Naive thymus-derived CD4-positive, alpha-beta T cell (primary cell): ENCODE results near the gene TNRC6B. TPM values are rescaled to one million over a fixed set of nuclear protein-coding genes. Genes with fewer than 3 reads are reported as not detected.

ENCODE experiments used
- ATAC-seq: fragments of 150-1000 bp; cut with Tn5 transposase; 2 replicates; pipeline ENCODE4 v1.10.0; 2021; ENCODE audit warnings: mild to moderate bottlenecking, moderate library complexity
- CTCF ChIA-PET: fragments of 350-600 bp; sonication (Branson Sonifier 250); formaldehyde crosslinking; loops from one replicate; lab custom pipeline; 2021; ENCODE audit warnings: antibody characterized with exemption; lab: Charles Lee
- POLR2A ChIA-PET: fragments of 350-600 bp; sonication (Branson Sonifier 250); formaldehyde crosslinking; loops from one replicate; lab custom pipeline; 2021; ENCODE audit warnings: antibody characterized with exemption, inconsistent platforms; lab: Charles Lee
- DNase-seq, 9 donors: peaks; one replicate each; pipeline versions ENCODE4 v3.0.0 to v3.0.0-alpha.2; 2020 to 2022; ENCODE audit warnings: mixed read lengths in 1 of 9
- H3K27ac ChIP-seq: one replicate; pipeline ENCODE4 v1.7.0; 2013; ENCODE audit warnings: mild to moderate bottlenecking, low read depth, low read length, moderate library complexity
- H3K27me3 ChIP-seq, 2 donors: one replicate each; pipeline ENCODE4 v1.7.0; 2013; ENCODE audit warnings: low read length in 2 of 2, mild to moderate bottlenecking in 2 of 2, moderate library complexity in 2 of 2; ENCODE audit not compliant: control insufficient read depth in 2 of 2, insufficient read depth in 2 of 2
- H3K36me3 ChIP-seq, 3 experiments: 1 replicate in 2 of 3; 2 replicates in 1 of 3; pipeline ENCODE4 v1.7.0; 2013; ENCODE audit warnings: low read length in 3 of 3, mild to moderate bottlenecking in 3 of 3, moderate library complexity in 1 of 3; ENCODE audit not compliant: insufficient read depth in 3 of 3, control insufficient read depth in 2 of 3
- H3K4me1 ChIP-seq, 2 donors: one replicate each; pipeline ENCODE4 v1.7.0; 2013; ENCODE audit warnings: low read length in 2 of 2, mild to moderate bottlenecking in 2 of 2, moderate library complexity in 1 of 2; ENCODE audit not compliant: control insufficient read depth in 2 of 2, insufficient read depth in 2 of 2
- H3K4me3 ChIP-seq: 2 replicates; pipeline ENCODE4 v1.7.0; 2013; ENCODE audit warnings: mild to moderate bottlenecking, low read length
- H3K9me3 ChIP-seq, 3 experiments: 1 replicate in 2 of 3; 2 replicates in 1 of 3; pipeline ENCODE4 v1.7.0; 2013; ENCODE audit warnings: low read length in 3 of 3; ENCODE audit not compliant: control insufficient read depth in 2 of 3
- H3K27ac Mint-ChIP-seq, 9 donors: one replicate each; pipeline ENCODE4 v1.8.0; 2020 to 2022; ENCODE audit warnings: mixed read lengths in 9 of 9, mild to moderate bottlenecking in 8 of 9, moderate library complexity in 5 of 9, inconsistent platforms in 2 of 9
- H3K27me3 Mint-ChIP-seq, 5 donors: one replicate each; pipeline ENCODE4 v1.8.0; 2021 to 2022; ENCODE audit warnings: mixed read lengths in 5 of 5, mild to moderate bottlenecking in 1 of 5
- H3K36me3 Mint-ChIP-seq, 5 donors: one replicate each; pipeline ENCODE4 v1.8.0; 2020 to 2022; ENCODE audit warnings: mixed read lengths in 5 of 5, mild to moderate bottlenecking in 3 of 5, inconsistent platforms in 1 of 5
- H3K4me1 Mint-ChIP-seq, 7 donors: one replicate each; pipeline ENCODE4 v1.8.0; 2020 to 2022; ENCODE audit warnings: mixed read lengths in 7 of 7, mild to moderate bottlenecking in 3 of 7, inconsistent platforms in 1 of 7
- H3K4me3 Mint-ChIP-seq, 10 donors: one replicate each; pipeline ENCODE4 v1.8.0; 2020 to 2022; ENCODE audit warnings: mild to moderate bottlenecking in 10 of 10, mixed read lengths in 10 of 10, moderate library complexity in 6 of 10, inconsistent platforms in 2 of 10
- H3K9me3 Mint-ChIP-seq, 11 donors: one replicate each; pipeline ENCODE4 v1.8.0; 2020 to 2022; ENCODE audit warnings: mixed read lengths in 11 of 11, mild to moderate bottlenecking in 4 of 11, inconsistent platforms in 1 of 11, moderate library complexity in 1 of 11
- intact Hi-C, 2 donors: fragments of 100-400 bp; cut with micrococcal nuclease; formaldehyde crosslinking; loops; one replicate each; pipeline ENCODE4 v1.15.1; 2023
- polyA plus RNA-seq, 2 donors: library from polyadenylated mRNA; unstranded; fragments of 300-500 nt; fragmentation: Illumina TruSeq; gene quantifications; one replicate each; pipeline ENCODE4 v1.2.3, GENCODE V29; 2021
- total RNA-seq, 6 experiments: library from RNA in 5 of 6; stranded (reverse) in 5 of 6; gene quantifications; 1 replicate in 5 of 6; 2 replicates in 1 of 6; pipeline ENCODE4 v1.2.3 and lab custom pipeline; 2021 to 2026

TNRC6B gene
- total and polyA plus RNA-seq, 7 experiments from 2014 or later = 67.4 to 165 (median 136) TPM

GRCh38 chr22:40263191-40263590 is 85.5 kb downstream of the TNRC6B start:
- Mint-ChIP-seq H3K4me3 (peak overlapping the region in 5 of 10 donors; percentile 5 to 58 (median 43)), H3K27me3 (no peaks in the 10 kb centered on the region), H3K4me1 (peaks cover 36 to 81% (median 67%) of the 10 kb centered on the region in 7 donors), H3K36me3 (peaks cover 21 to 68% (median 54%) of the 10 kb centered on the region in 5 donors), H3K9me3 (peaks cover 0 to 6% (median 0%) of the 10 kb centered on the region in 11 donors), H3K27ac (peak overlapping the region in 8 of 9 donors; percentile 18 to 77 (median 56))
- intact Hi-C loops = no loop called here
- Histone ChIP-seq H3K27ac (no peak overlapping the region), H3K36me3 (peaks cover 13 to 64% (median 19%) of the 10 kb centered on the region in 3 experiments), H3K4me1 (peaks cover 24 to 37% of the 10 kb centered on the region in 2 donors), H3K4me3 (no peak overlapping the region), H3K27me3 (no peaks in the 10 kb centered on the region), H3K9me3 (no peaks in the 10 kb centered on the region)
- DNase-seq (no peak), ATAC-seq (no peak)
- ChIA-PET CTCF (no interaction called here), POLR2A (interaction anchor here (0.6 to 1.6 kb wide), 5 partner anchors 9 to 1044 kb away, joined by 3 to 6 read pairs (median 5); partner anchors contain the start of gene ZC3H7B)

- ATAC-seq = peak; percentile 38
- no peaks in the 10 kb centered on the region for H3K27me3 Mint-ChIP-seq
- DNase-seq = no peak
- Histone ChIP-seq H3K4me3 (no peak overlapping the region), H3K9me3 (no peaks in the 10 kb centered on the region), H3K27ac (peak overlapping the region; percentile 18), H3K36me3 (peaks cover 16 to 71% (median 19%) of the 10 kb centered on the region in 3 experiments), H3K4me1 (peaks cover 15 to 26% of the 10 kb centered on the region in 2 donors), H3K27me3 (no peaks in the 10 kb centered on the region)
- ChIA-PET CTCF (no interaction called here), POLR2A (interaction anchor here (2.2 kb wide), 1 partner anchor 17 kb away, joined by 8 read pairs; no protein-coding TSS in a partner anchor)
- peaks cover 28 to 65% (median 50%) of the 10 kb centered on the region in 7 donors for H3K4me1 Mint-ChIP-seq
- H3K36me3 Mint-ChIP-seq = peaks cover 21 to 59% (median 46%) of the 10 kb centered on the region in 5 donors
- H3K27ac Mint-ChIP-seq = peak overlapping the region; percentile 40 to 86 (median 56)
- H3K4me3 Mint-ChIP-seq = peak overlapping the region; percentile 5 to 51 (median 26)
- H3K9me3 Mint-ChIP-seq = peaks cover 0 to 6% (median 0%) of the 10 kb centered on the region in 11 donors
- intact Hi-C loops = no loop called here
Measured at GRCh38 chr22:40265783-40266182, 88.1 kb downstream of the TNRC6B start.

GRCh38 chr22:40270031-40270430 is 92.3 kb downstream of the TNRC6B start:
- DNase-seq = no peak
- intact Hi-C loops = no loop called here
- Histone ChIP-seq H3K4me3 (no peak overlapping the region), H3K4me1 (peaks cover 6 to 21% of the 10 kb centered on the region in 2 donors), H3K36me3 (peaks cover 12 to 63% (median 15%) of the 10 kb centered on the region in 3 experiments), H3K27me3 (no peaks in the 10 kb centered on the region), H3K27ac (no peak overlapping the region), H3K9me3 (no peaks in the 10 kb centered on the region)
- H3K4me3 Mint-ChIP-seq = no peak overlapping the region
- H3K27me3 Mint-ChIP-seq = no peaks in the 10 kb centered on the region
- ChIA-PET POLR2A (interaction anchor here (1.5 kb wide), 1 partner anchor 15 kb away, joined by 3 read pairs; no protein-coding TSS in a partner anchor), CTCF (interaction anchor here (0.5 to 0.7 kb wide), 3 partner anchors 31 to 148 kb away, joined by 3 to 5 read pairs (median 3); no protein-coding TSS in a partner anchor)
- H3K36me3 Mint-ChIP-seq = peaks cover 8 to 61% (median 30%) of the 10 kb centered on the region in 5 donors
- no peak for ATAC-seq
- H3K27ac Mint-ChIP-seq = peak overlapping the region in 4 of 9 donors; percentile 31 to 77 (median 44)
- H3K9me3 Mint-ChIP-seq = peaks cover 0 to 5% (median 0%) of the 10 kb centered on the region in 11 donors
- H3K4me1 Mint-ChIP-seq = peaks cover 18 to 70% (median 58%) of the 10 kb centered on the region in 7 donors

- H3K4me1 Mint-ChIP-seq = peaks cover 10 to 70% (median 58%) of the 10 kb centered on the region in 7 donors
- no peak overlapping the region for H3K4me3 Mint-ChIP-seq
- intact Hi-C loops = no loop called here
- H3K4me3 ChIP-seq = no peak overlapping the region
- H3K27me3 Mint-ChIP-seq = no peaks in the 10 kb centered on the region
- H3K4me1 ChIP-seq = peaks cover 3 to 17% of the 10 kb centered on the region in 2 donors
- ChIA-PET POLR2A (interaction anchor here (0.6 to 1.5 kb wide), 5 partner anchors 14 to 94 kb away, joined by 3 read pairs; no protein-coding TSS in a partner anchor), CTCF (interaction anchor here (0.7 to 1.5 kb wide), 4 partner anchors 30 to 78 kb away, joined by 3 to 5 read pairs (median 4); no protein-coding TSS in a partner anchor)
- ATAC-seq (no peak), DNase-seq (no peak)
- H3K9me3 ChIP-seq = no peaks in the 10 kb centered on the region
- H3K36me3 Mint-ChIP-seq = peaks cover 0 to 54% (median 21%) of the 10 kb centered on the region in 5 donors
- no peak overlapping the region for H3K27ac ChIP-seq
- H3K9me3 Mint-ChIP-seq = no peaks in the 10 kb centered on the region
- no peaks in the 10 kb centered on the region for H3K27me3 ChIP-seq
- H3K36me3 ChIP-seq = peaks cover 3 to 54% (median 6%) of the 10 kb centered on the region in 3 experiments
- H3K27ac Mint-ChIP-seq = peak overlapping the region in 6 of 9 donors; percentile 13 to 72 (median 31)
Measured at GRCh38 chr22:40270748-40271373, 93.1 kb downstream of the TNRC6B start.

- CTCF ChIA-PET = interaction anchor here (0.9 to 1.5 kb wide), 2 partner anchors 37 to 77 kb away, joined by 3 to 5 read pairs; no protein-coding TSS in a partner anchor
- Mint-ChIP-seq H3K27me3 (no peaks in the 10 kb centered on the region), H3K36me3 (peaks cover 0 to 50% (median 22%) of the 10 kb centered on the region in 5 donors), H3K27ac (peak overlapping the region in 7 of 9 donors; percentile 65 to 89 (median 75)), H3K4me3 (no peak overlapping the region), H3K9me3 (no peaks in the 10 kb centered on the region), H3K4me1 (peaks cover 11 to 70% (median 59%) of the 10 kb centered on the region in 7 donors)
- ATAC-seq (no peak), DNase-seq (no peak)
- Histone ChIP-seq H3K27ac (no peak overlapping the region), H3K4me1 (peaks cover 0 to 16% of the 10 kb centered on the region in 2 donors), H3K9me3 (no peaks in the 10 kb centered on the region), H3K36me3 (peaks cover 3 to 51% (median 6%) of the 10 kb centered on the region in 3 experiments), H3K4me3 (no peak overlapping the region), H3K27me3 (no peaks in the 10 kb centered on the region)
- POLR2A ChIA-PET = interaction anchor here (0.6 to 1.5 kb wide), 6 partner anchors 9 to 95 kb away, joined by 3 to 5 read pairs (median 3); no protein-coding TSS in a partner anchor
- intact Hi-C loops = no loop called here
Measured at GRCh38 chr22:40271440-40271839, 93.7 kb downstream of the TNRC6B start.

- H3K9me3 Mint-ChIP-seq = no peaks in the 10 kb centered on the region
- ChIA-PET CTCF (no interaction called here), POLR2A (interaction anchor here (0.6 to 0.7 kb wide), 2 partner anchors 15 to 401 kb away, joined by 4 to 5 read pairs; no protein-coding TSS in a partner anchor)
- no peak overlapping the region for H3K4me3 Mint-ChIP-seq
- ATAC-seq (no peak), DNase-seq (no peak)
- intact Hi-C loops = no loop called here
- peaks cover 3 to 49% (median 27%) of the 10 kb centered on the region in 5 donors for H3K36me3 Mint-ChIP-seq
- H3K4me1 ChIP-seq = peaks cover 0 to 23% of the 10 kb centered on the region in 2 donors
- no peak overlapping the region for H3K4me3 ChIP-seq
- H3K9me3 ChIP-seq = no peaks in the 10 kb centered on the region
- no peaks in the 10 kb centered on the region for H3K27me3 Mint-ChIP-seq
- H3K27me3 ChIP-seq = no peaks in the 10 kb centered on the region
- peaks cover 19 to 74% (median 61%) of the 10 kb centered on the region in 7 donors for H3K4me1 Mint-ChIP-seq
- H3K36me3 ChIP-seq = peaks cover 3 to 41% (median 6%) of the 10 kb centered on the region in 3 experiments
- H3K27ac ChIP-seq = no peak overlapping the region
- peak overlapping the region in 6 of 9 donors; percentile 18 to 89 (median 70) for H3K27ac Mint-ChIP-seq
Measured at GRCh38 chr22:40273319-40273718, 95.6 kb downstream of the TNRC6B start.
